HG02798 (cell line): Measurements from ENCODE around the gene PGLYRP2.

Experiments used
- ATAC-seq: cut with Tn5 transposase; IDR thresholded peaks from one replicate; pipeline ENCODE4 v1.9.1; 2021; ENCODE audit warnings: mild to moderate bottlenecking; ENCODE audit not compliant: unreplicated experiment, poor library complexity

PGLYRP2 gene

GRCh38 chr19:15457701-15458484 lies 21.4 kb downstream of the PGLYRP2 start:
- no peak for ATAC-seq

GRCh38 chr19:15456871-15457700 lies 22.2 kb downstream of the PGLYRP2 start:
- ATAC-seq, result no peak

DNA sequence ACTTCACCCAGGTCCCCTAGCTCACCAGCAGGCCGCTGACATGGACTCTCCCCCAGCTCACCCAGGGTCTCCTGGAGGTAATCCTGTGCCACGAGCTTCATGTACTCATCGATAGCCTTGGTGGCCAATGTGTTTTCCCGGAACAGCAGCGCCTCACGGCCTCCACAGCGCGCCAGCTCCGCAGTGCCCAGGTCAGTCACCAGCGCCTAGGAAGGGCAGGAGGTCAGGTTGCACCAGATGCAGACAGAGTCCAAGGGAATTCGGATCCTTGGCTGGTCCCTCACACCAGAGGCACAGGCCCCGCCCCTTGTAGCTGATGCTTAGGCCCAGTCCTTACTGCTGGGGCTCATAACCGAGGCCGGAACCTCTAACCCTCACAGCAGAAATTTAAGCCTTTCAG lies 22.9 kb downstream of the PGLYRP2 start:
- no peak for ATAC-seq

DNA sequence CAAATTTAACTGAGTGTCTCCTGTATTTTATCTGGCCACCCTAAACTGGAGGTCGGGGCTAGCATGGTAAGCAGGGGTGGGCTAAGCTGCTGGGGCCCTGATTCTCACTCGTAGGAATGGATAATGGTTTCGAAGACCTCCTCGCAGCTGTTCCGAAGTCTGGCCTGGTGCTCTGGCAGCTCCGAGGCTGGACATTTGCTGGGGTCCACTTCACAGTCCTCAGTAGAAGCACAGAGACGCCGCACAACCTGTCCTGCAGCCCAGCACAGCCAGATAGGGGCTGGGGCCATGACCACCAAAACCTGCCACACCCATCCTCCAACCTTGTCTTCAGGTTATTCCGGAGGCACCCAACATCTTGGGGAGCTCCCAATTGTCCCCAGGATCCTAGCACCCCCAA lies 23.3 kb downstream of the PGLYRP2 start:
- no peak for ATAC-seq

DNA sequence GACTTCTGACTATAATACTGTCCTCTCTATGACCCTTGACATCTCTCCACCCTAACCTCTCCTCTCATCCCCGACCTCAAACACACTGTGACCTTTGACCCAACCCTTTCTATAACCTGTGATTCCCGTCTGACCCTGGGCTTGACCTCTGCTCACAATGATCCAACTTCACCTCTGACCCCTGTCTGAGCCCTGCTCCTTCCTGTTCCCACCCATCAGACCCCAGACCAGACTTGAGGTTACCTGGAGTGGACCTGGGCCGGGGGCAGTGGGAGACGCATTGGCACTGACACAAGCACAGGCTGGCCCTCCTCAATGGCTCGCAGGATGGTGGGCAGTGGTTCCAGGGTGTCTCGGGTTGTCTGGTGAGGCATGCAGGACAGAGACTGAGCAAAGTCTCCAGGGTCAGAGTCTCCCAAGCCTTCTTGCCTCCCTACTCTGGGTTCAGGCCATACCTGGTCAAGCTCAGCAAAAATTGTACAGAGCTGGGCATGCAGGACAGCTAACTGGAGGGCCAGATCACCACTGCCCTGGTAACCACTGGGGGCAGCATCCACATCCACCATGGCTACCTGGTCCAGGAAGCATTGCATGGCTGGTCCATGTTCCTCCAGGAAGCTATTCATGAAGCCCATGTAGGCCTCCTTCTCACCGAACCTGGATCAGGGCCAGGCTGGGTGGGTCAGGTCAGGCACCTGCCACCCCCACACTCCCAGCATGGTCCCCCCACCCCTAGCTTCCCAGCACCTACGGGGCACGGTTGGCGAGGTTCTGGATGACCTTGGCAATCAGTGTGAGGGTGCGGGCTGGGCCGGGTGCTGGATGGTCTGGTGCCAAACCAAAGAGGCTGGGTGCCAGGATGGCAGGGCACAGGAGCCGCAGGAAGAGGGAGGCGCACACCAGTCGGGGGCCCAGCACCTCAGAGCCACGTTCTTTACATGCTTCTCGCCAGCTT lies 25.1 kb downstream of the PGLYRP2 start:
- ATAC-seq, result no peak

- no peak for ATAC-seq
Observed at GRCh38 chr19:15453091-15453578, 26.2 kb downstream of the PGLYRP2 start.

DNA sequence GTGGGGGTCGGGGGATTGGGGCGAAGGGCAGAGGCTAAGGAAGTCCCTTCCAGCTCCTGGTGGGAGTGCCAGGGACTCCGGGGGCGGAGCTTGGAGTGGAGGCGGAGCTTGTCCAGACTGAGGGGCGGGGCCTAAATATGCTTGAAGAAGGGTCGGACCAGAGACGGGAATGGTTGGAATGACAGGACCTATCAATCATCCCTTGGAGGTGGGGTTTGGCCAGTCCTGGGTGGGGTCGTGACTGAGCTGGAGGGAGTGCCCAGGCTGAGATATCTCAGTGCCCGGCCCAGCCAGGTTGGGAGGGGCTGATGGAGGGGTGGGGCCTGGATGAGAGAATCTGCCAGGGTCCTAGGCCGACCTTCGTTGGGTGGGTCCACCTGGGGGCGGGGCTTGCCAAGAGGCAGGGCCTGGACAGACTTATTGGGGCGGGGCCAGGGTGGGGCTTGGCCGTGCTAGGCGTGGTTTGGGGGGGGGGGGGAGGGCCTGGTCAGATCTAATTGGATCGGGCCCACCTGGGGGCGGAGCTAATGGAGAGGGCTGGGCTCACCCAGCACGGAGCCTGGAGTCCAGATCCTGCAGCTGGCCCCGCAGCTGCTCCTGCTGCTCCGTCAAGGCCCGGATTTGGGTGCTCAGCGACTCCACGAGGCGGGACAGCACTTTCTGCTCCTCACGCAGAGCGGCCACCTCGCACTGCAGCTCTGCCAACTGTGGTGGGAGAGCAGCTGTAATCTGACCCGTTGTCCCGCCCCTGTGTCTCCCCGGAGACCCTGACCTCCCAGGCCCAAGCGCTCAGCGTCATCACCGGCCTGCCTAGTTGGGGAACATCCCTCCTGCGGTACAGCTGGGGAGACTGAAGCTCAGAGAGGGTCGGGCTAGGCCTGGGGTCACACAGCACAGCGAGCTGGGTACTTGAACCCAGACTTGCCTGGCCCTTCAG lies 26.9 kb downstream of the PGLYRP2 start:
- no peak for ATAC-seq

- no peak for ATAC-seq
Observed at GRCh38 chr19:15450528-15450890, 28.8 kb downstream of the PGLYRP2 start.

DNA sequence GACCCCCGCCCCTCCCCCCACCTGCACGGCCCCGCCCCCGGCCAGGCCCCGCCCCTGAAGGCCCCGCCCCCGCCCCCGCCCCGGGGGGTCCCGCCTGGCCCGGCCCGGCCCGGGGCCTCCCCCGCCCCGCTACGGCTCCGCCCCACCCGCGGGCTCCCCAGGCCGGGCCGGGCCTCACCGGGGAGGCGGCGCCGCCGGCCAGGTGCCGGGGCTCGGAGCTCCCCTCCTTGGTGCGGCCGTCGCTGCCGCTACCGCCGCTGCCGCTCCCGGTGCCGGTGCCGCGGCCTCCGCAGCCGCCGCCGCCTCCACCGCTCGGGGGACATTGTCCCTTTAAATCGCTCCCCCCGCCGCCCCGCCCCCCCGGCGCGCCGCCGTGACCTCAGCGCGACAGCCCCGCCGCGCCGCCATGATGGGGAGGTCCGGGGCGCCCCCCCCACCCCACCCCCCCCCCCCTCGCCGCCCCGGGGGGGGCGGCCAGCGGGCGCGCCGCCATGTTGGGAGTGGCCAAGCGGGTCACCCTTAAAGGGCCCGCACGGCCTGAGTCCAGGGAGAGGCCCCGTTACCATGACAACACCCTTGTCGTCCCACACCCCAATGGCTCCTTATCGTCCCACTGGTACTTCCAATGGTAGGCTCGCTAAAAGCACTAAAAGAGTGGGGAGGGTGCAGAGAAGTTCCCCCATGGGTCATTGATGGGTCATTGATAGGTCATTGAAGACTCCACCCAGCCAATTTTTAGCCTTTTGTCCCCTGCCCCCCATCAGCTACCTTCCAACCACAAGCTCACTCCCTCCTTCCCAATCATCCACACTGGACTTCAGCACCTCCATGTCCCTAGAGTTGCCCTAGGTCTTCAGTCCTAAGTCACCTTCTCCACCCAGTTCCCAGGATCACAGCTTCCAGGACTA lies 29.4 kb downstream of the PGLYRP2 start, which contains the start of gene WIZ:
Gene WIZ (minus strand): TSS at position 337 of the 908 bp plus-strand sequence. CDS start 1,649 bp downstream, outside the sequence.
- ATAC-seq, result peak; percentile 59

- peak; percentile 11 for ATAC-seq
Observed at GRCh38 chr19:15448778-15449619, 30.3 kb downstream of the PGLYRP2 start.

GRCh38 chr19:15448044-15448777 lies 31.1 kb downstream of the PGLYRP2 start:
- ATAC-seq, result no peak

DNA sequence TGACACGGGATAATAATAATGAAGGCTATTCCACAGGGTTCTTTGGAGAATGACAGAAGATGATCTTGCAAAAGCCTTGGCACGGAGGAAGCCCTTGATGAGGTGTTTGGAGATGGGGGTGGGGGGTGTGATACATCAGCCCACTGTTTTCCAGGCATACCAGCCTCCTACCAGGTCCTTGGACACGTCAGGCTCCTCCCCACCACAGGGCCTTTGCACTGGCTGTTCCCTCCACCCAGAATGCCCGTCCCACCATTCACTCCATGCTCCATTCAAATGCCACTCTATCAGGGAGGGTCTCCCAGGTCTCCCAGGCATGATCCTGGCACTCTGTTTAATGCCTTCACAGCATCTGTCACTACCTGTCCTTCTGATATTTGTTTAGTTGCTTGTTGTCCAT lies 32.2 kb downstream of the PGLYRP2 start:
- ATAC-seq, result no peak

GRCh38 chr19:15445807-15446376 lies 33.4 kb downstream of the PGLYRP2 start:
- ATAC-seq, result no peak

DNA sequence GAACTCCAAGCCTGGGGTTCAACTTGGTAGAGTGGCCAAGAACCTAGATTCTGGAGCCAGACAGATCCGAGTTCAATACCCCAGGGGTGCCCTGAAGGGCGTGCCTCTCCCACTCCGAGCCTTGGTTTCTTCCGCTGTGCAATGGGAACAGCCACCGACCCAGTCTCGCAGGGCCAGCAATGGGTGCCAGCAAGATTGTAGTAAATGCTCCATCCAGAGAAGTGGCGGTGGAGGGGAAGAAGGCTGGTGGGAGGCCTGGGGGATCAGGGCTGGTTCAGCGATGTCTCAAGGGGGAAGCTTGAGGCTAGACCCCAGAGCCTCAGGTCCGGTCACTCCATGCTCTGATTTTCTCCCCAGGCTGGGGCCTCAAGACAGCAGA lies 34.1 kb downstream of the PGLYRP2 start:
- no peak for ATAC-seq

DNA sequence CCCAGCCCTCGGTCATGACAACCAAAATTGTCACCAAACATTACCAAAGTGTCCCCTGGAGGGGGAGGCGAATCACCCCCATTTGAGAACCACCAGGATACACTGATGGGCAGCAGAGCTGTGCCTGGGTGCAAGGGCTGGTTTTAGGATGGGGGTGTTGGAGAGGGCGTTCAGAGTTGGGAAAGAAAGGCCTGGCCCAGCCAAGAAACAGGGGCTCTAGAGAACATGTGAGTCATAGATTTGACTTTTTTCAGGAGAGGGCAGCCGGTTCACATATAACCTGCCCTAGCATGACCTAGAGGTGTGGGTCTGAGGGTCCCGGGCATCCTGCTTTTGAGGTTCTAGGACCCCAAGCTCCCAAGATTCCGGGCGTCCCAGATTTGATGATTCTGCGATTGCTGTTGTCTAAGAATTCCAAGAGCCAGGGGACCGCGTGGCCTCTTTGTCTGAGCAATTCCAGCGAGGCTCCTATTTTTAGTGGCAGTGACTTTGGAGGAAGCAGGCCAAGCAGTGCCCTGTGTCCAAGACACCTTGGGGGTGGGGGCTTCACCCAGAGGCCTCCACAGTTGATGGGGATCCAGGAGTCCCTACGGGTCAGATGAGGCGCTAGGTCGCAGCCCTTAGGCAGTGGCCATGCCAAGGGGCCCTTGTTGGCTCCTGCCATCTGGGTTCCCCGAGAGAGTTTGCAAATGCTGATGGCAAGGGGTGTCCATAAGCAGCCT lies 34.6 kb downstream of the PGLYRP2 start:
- ATAC-seq, result no peak

DNA sequence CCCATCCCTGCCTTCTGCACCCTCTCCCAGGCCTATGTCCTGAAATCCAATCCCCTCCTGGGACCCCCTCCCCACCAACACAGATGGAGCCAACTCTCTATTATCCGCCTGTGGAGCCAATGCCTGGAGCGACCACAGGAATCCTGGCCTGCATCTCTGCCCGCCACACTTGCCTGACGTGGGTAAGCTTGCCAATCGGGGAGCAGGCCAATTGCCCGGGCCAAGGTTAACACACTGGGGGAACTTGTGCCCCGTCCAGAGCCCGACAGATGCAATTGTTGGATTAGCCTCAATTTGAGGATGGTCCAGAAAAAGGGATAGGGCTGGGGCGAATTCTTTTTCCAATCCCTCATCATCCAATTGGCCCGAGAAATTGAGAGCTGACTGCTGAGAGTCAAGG lies 35.5 kb downstream of the PGLYRP2 start:
- no peak for ATAC-seq
